ENCODE measurements around the gene RPL26.

Gene RPL26

GRCh38 chr17:8345052-8345690 is 37.8 kb downstream of the RPL26 start:
- no peaks in the 10 kb centered on the region for H3K9me3 Mint-ChIP-seq
- no peak for DNase-seq (ENCODE audit: low spot score)
- H3K27ac Mint-ChIP-seq = no peak overlapping the region
- H3K4me1 Mint-ChIP-seq (ENCODE audit: low read depth) = no peaks in the 10 kb centered on the region
- H3K4me3 Mint-ChIP-seq = no peak overlapping the region
- peaks cover 16% of the 10 kb centered on the region for H3K27me3 Mint-ChIP-seq (ENCODE audit: low read depth)
- H3K36me3 Mint-ChIP-seq (ENCODE audit: low read depth) = no peaks in the 10 kb centered on the region

- no peak overlapping the region for H3K27ac Mint-ChIP-seq
- H3K9me3 Mint-ChIP-seq = no peaks in the 10 kb centered on the region
- no peak for DNase-seq (ENCODE audit: low spot score)
- no peaks in the 10 kb centered on the region for H3K36me3 Mint-ChIP-seq (ENCODE audit: low read depth)
- H3K4me3 Mint-ChIP-seq = no peak overlapping the region
- H3K4me1 Mint-ChIP-seq (ENCODE audit: low read depth) = peaks cover 5% of the 10 kb centered on the region
- H3K27me3 Mint-ChIP-seq (ENCODE audit: low read depth) = peaks cover 8% of the 10 kb centered on the region
Observed at GRCh38 chr17:8341456-8341855, 41.5 kb downstream of the RPL26 start.

- H3K4me3 Mint-ChIP-seq = no peak within 1 kb of the TSS
- no peak within 1 kb of the TSS for H3K27ac Mint-ChIP-seq
- H3K4me1 Mint-ChIP-seq (ENCODE audit: low read depth) = peaks cover 5% of the 10 kb centered on the region
- H3K9me3 Mint-ChIP-seq = no peaks in the 10 kb centered on the region
- H3K36me3 Mint-ChIP-seq (ENCODE audit: low read depth) = no peaks in the 10 kb centered on the region
- peaks cover 4% of the 10 kb centered on the region for H3K27me3 Mint-ChIP-seq (ENCODE audit: low read depth)
- DNase-seq (ENCODE audit: low spot score) = no peak
Observed at GRCh38 chr17:8339540-8339939, 43.5 kb downstream of the RPL26 start, which contains the start of gene ODF4. ODF4 (plus strand) TSS chr17:8339840; CDS start chr17:8340052, 212 bp downstream.

DNA sequence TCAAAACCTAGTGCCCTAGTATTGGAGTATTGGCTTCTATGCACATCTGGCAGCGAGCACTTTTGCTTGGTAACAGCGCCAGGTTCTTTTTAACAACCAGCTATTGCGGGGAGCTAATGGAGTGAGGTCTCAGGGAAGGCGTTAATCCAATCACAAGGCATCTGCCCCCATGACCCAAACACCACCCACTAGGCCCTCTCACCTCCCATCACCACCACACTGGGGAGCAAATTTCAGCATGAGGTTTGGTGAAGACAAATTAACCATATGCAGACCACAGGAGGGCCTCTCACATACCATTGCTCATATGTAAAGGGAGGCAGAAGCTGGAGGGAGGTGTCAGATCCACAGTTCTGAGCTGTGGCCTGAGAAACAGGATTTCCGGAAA is 44.2 kb downstream of the RPL26 start:
- H3K4me1 Mint-ChIP-seq (ENCODE audit: low read depth) = peaks cover 5% of the 10 kb centered on the region
- peaks cover 4% of the 10 kb centered on the region for H3K27me3 Mint-ChIP-seq (ENCODE audit: low read depth)
- H3K4me3 Mint-ChIP-seq = no peak overlapping the region
- no peaks in the 10 kb centered on the region for H3K36me3 Mint-ChIP-seq (ENCODE audit: low read depth)
- no peak for DNase-seq (ENCODE audit: low spot score)
- no peak overlapping the region for H3K27ac Mint-ChIP-seq
- H3K9me3 Mint-ChIP-seq = no peaks in the 10 kb centered on the region

DNA sequence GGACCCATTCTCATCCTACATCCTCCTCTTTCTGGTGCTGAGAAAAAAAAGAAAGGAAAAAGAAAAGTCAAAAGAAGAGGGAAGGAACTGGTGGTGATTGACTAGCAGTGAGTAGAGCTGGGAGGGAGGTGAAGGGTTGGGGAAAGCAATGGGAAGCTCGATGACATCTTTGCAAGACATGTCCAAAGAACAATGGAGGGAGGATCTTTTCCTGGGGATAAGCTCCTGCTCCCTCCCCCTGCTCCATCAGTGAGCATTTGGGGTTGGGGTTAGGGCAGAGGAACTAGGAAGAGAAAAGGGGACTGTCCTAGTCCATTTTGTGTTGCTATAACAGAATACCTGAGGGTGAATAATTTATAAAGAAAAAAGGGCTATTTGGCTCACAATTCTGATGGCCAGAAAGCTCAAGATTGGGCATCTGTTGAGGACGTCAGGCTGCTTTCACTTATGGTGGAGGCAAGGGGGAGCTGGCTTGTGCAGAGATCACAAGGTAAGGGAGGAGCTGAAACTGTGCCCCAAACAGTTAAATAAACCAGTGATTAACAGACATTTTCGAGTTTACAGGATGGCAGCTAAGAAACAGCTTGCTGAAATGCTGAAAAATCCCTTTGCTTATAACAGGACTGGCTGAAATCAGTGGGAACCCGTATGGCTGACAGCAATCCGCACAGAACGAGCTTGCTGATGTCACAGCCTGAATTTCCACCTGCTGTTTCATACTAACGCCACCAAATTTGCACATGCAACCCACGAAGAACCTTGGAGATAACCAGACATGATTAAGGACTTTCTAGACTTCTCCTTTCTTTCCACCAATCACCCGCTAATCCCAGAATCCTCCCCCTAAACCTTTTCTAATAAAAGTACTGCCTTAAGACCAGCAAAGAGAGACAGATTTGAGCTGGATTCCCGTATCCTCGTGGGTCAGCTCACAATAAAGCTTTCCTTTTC is 44.9 kb downstream of the RPL26 start:
- DNase-seq (ENCODE audit: low spot score) = no peak

GRCh38 chr17:8333281-8333680 is 49.7 kb downstream of the RPL26 start:
- Mint-ChIP-seq H3K27me3 (ENCODE audit: low read depth) (peaks cover 6% of the 10 kb centered on the region), H3K4me1 (ENCODE audit: low read depth) (peaks cover 3% of the 10 kb centered on the region), H3K9me3 (no peaks in the 10 kb centered on the region), H3K4me3 (no peak overlapping the region), H3K27ac (no peak overlapping the region), H3K36me3 (ENCODE audit: low read depth) (no peaks in the 10 kb centered on the region)
- DNase-seq (ENCODE audit: low spot score) = no peak

More for the DNA sequence above, 44.9 kb downstream of the RPL26 start:
- Mint-ChIP-seq H3K27ac (no peak overlapping the region), H3K36me3 (ENCODE audit: low read depth) (no peaks in the 10 kb centered on the region), H3K4me3 (no peak overlapping the region), H3K4me1 (ENCODE audit: low read depth) (peaks cover 5% of the 10 kb centered on the region), H3K27me3 (ENCODE audit: low read depth) (peaks cover 4% of the 10 kb centered on the region), H3K9me3 (no peaks in the 10 kb centered on the region)

GRCh38 chr17:8332688-8333087 is 50.3 kb downstream of the RPL26 start:
- no peaks in the 10 kb centered on the region for H3K4me1 Mint-ChIP-seq (ENCODE audit: low read depth)
- H3K4me3 Mint-ChIP-seq = no peak overlapping the region
- no peaks in the 10 kb centered on the region for H3K9me3 Mint-ChIP-seq
- no peak for DNase-seq (ENCODE audit: low spot score)
- peaks cover 12% of the 10 kb centered on the region for H3K27me3 Mint-ChIP-seq (ENCODE audit: low read depth)
- no peaks in the 10 kb centered on the region for H3K36me3 Mint-ChIP-seq (ENCODE audit: low read depth)
- H3K27ac Mint-ChIP-seq = no peak overlapping the region

DNA sequence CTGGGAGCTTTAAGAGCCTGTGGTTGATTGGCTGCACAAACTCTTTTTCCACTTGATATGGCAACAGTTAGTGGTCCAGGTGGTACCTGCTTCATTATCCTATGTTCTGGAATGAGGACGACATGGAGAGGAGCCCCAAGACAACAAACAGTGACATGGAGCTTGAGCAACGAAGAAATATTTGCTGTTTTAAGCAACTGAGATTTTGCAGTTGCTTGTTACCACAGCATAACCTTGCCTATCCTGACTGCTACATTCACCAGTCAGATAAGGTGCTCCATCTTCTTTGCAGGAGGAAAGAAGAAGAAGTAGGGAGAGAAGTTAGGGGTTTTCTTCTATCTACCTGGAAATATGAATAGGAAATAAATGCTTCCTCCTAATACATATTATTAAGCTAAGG is 50.9 kb downstream of the RPL26 start:
- Mint-ChIP-seq H3K4me1 (ENCODE audit: low read depth) (no peaks in the 10 kb centered on the region), H3K4me3 (no peak overlapping the region), H3K9me3 (no peaks in the 10 kb centered on the region), H3K27me3 (ENCODE audit: low read depth) (peaks cover 18% of the 10 kb centered on the region), H3K27ac (no peak overlapping the region), H3K36me3 (ENCODE audit: low read depth) (no peaks in the 10 kb centered on the region)
- DNase-seq (ENCODE audit: low spot score) = no peak

Data from T-helper 2 cell treated with Interferon-gamma antibody and Interleukin-4, amounts not matched to agents 5 μg/mL and 100 μg/mL, for 36 hours (primary cell).